Pulmonary artery endothelial cell (primary cell): Measurements from ENCODE around the gene CASKIN1. TPM values are rescaled to one million over a fixed set of nuclear protein-coding genes. Genes with fewer than 3 reads are reported as not detected.

Experiments used
- DNase-seq: peaks from one replicate; pipeline ENCODE4 v3.0.0-alpha.2; 2011; ENCODE audit warnings: low read depth, low spot score
- total RNA-seq: library from RNA; depleted of rRNA; stranded (reverse); fragments of >200 nt; gene quantifications from 2 replicates; pipeline ENCODE4 v1.2.3, GENCODE V29; 2014

The CASKIN1 gene
- total RNA-seq, 1 donor from 2014 or later: 0.26 TPM

DNA sequence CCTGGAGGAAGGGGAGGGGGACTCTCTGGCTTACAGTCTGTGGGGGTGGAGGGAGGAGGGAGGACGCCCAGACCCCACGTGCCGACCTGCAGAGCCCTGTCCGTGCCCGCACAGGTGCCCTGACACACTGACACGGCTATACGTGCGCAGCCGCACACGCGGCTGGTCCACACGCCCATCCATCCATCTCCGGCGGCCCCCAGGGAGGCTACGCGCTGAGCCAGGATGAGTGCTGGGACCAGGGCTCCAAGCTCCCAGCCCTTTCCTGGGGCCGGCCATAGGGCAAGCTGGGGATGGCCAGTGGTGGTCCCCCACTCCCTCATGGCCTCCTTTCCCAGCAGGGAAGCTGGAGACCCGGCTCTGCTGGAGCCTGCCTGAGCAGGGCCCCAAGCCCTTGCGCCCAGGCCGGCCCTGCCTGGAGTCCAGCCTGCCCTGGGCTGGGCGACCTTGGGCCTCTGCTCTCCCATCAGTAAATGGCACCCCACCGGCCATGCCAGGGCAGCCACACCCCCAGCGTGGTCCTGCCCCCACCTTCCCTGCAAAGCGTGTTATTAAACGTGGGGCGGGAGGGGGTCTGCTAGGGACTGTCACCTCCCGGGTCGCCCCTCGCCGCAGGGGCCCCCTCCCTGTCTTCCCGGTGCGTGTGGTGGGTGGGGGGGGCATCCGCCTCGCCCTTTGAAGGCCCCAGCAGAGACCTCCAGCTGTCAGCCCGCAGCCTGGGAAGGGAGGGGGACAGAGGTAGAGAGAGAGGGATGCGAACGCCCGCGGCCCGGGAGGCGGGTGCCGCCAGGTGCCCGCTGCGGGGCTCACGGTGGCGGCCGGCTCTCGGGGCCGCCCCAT, 863 bp downstream of the CASKIN1 start:
- DNase-seq: no peak

DNA sequence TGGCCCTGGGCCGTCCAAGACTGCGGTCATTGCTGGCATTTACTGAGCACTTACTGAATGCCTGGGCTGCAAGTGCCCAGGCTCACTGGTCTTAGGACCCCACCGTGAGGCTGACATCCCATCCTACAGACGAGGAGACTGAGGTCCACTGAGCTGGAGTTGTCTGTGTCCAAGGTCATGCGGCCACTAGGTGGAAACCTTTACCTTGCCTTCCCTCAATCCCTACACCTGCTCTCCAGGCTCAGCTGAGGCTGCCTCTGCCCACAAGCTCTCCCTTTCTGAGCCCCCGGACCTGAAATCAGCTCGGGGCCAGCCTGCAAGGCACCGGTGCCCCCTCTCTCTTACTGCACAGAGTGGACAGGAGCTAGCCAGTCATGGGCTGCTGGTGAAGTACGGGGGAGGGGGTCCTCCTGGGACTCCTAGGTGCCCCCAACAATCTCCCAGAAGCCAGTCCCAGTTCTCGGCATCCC, 1.5 kb downstream of the CASKIN1 start:
- DNase-seq: no peak

DNA sequence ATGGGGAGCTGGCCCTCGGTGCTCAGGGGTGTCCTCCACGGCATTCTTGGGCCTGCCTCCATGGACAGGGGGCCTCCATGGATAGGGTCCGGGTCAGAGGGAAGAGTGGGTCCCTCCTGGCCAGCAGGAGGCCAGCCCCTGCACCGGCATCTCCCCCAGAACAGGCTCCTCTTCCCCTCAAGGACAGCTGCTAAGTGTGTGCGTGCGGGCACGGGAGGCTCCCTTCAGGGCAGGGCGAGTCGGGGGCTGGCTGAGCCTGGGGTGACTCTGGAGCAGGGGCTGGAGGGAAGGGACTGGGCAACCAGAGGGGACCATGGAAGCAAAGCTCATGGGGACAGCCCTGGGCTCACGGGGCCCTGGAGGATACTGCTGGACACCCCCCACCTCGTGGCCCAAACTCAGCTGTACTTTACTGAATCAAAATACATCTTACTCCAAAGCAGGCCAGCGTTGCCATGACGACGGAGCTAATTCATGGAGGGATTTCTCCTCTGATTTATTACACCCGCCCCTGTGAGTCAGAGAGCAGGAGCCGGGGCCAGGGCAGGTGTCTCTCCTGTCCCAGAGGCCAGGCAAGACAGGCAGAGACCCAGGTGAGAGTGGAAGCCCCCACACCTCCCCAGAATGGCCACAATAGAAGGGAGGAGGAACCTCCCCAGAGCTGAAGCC, 2.1 kb downstream of the CASKIN1 start:
- no peak for DNase-seq

DNA sequence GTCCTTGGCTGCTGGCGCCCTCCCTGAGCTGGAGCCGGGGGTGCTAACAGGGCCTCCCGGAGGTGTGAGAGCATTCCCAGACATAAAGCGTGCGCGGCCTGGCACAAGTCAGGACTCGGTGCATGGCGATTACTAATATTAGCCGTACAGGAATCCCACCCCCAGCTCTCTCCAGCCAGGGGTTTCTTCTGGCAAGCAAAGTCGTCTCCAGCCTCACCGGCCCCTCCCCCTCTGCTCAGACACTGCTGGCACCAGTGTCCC, 5.0 kb downstream of the CASKIN1 start:
- no peak for DNase-seq

DNA sequence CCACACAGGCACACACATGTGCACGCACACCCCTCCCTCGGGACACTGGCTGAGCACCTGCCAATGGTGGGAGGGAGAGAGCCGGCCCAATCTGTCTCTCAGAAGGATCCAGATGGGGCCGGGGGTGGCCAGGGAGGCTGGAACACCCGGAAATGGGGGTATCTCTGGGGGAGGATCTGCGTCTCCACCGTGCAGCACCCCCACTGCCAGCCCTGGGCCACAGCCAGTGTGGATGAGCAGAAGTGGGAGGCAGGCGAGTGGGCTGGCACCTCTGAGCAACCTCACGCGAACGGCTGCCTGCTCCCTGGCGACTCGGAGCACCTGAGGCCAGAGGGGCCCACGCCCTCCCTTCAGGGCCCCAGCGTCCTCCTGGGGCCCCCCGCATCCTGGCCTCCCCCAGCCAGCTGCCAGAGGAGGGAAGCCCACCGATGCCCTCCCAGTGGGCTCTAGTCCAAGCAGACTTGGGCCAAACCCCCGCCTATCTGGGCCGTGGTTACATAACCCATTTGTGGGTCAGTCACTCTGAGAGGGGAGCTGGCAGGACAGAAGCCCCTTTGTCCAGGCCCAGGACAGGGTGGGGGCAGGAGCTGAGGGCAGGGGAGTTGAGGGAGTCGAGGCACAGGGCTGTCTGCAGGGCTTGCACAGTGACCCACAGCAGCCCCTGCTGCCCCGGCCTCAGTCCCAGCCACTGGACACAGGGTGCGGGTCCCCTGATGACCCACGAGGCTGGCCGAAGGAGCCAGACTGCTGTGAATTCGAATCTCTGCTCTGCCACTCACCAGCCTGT, 5.6 kb downstream of the CASKIN1 start:
- no peak for DNase-seq

DNA sequence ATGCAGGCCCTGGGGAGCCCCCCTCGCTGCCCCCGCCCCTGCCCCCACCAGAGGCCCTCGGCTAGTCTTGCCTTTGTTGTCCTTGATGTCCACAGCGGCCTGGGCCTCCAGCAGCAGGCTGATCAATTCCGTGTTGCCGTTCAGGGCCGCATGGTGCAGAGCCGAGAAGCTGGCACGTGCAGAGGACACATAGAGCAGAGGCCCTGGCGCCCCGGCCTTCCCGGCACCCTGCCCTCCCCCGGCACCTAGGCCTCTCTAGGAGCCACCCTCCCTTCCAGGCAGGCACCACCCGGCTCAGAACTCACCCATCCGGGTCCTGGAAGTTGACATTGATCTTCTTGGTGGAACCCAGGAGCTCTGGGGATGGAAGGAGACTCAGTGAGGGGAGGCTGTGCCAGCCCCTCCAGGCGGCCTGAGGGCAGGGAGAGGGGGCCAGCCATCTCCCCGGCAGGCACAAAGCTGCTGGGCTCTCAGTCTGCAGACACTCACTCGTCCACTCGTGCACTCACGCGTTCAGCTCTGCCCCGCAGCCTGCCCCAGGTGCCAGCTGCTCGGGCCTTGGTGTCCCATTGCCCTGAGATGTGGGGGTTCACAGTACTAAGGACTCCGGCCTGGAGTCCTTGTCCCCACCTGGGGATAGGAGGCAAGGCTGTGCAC, 6.3 kb downstream of the CASKIN1 start:
- DNase-seq: no peak

DNA sequence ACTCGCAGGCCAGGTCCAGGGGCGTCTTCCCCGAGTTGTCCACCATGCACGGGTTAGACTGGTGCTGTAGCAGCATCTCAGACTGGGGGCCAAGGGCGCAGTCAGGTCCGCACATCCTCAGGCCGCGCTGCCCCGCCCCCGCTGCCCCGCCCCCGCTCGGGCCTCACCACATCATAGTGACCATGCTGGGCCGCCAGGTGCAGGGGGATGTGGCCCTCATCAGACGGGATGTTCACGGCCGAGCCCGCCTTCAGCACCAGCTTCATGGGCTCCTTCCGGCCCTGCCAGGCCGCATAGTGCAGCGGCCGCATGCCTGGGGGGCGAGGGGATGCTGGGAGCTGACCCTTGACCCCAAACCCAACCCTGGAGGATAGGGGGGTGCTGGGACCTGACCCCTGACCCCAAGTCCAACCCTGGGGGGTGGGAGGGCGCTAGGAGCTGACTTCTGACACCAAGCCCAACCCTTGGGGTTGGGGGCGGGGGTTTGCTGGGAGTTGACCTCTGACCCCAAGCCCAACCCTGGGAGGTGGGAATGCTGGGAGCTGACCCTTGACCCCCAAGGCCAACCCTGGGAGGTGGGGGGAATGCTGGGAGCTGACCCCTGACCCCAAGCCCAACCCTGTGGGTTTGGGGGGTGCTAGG, 7.0 kb downstream of the CASKIN1 start:
- no peak for DNase-seq

DNA sequence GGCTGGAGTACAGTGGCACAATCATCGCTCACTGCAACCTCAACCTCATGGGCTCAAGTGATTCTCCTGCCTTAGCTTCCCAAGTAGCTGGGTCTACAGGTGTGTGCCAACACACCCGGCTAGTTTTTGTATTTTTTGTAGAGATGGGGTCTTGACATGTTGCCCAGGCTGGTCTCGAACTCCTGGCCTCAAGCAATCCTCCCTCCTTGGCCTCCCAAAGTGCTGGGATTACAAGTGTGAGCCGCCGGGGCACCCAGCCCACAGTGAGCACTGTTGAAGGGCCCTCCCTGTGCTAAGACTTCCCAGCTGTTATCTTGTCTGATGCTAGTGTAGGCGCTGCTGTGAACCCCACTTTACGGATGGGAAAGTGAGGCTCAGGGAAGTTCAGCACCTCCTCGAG, 8.0 kb downstream of the CASKIN1 start:
- no peak for DNase-seq

DNA sequence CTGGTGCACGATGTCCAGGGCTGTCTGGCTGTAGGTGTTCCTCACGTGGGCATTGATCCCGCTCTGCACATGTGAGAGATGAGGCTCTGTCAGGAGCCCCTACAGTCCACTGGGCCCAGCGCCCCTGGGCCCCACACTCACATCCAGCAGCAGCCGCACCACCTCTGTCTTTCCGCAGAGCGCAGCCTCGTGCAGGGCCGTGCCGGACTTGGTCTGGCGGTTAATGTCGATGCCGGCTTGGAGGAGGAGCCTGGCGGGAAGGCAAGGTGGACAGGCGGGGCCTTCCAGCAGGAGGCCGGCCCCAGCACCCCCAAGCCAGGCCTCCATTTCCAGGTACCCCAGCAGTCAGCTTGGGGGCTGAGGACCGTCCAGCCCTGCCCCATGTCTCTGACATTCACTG, 9.2 kb downstream of the CASKIN1 start:
- DNase-seq: no peak

DNA sequence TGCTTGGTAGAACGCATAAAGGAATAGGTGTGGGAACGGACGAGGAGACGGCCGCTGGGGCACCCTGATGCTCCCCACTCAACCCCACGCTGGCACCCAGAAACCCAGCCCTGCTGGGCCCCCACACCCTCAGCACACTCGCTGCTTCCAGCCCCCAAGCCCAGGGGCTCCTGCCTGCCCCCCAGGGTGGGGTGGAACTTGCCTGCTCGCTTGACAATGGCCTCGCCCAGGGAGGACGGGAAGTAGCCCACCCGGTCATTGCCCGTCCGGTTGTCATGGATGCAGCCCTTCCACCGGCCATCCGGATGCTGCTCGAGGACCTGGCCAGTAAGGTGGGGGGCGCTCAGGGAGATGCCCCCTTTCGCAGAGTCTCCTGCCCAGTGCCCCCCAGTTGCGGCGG, 9.9 kb downstream of the CASKIN1 start:
- no peak for DNase-seq

DNA sequence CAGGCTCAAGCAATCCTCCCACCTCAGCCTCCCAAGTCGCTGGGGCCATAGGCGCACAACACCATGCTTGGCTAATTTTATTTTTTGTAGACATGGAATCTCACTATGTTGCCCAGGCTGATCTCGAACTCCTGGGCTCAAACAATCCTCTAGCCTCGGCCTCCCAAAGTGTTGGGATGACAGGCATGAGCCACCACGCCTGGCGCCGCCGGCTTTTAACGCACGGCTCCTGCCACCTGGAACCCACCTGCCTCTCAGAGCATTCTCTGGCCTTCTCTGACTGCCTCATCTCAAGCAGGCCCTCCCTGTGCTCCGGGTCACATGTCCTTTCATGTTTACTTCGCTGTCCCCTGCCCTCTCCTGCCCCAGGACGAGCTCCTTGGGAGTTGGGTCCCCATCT, 10.3 kb downstream of the CASKIN1 start:
- DNase-seq: no peak

DNA sequence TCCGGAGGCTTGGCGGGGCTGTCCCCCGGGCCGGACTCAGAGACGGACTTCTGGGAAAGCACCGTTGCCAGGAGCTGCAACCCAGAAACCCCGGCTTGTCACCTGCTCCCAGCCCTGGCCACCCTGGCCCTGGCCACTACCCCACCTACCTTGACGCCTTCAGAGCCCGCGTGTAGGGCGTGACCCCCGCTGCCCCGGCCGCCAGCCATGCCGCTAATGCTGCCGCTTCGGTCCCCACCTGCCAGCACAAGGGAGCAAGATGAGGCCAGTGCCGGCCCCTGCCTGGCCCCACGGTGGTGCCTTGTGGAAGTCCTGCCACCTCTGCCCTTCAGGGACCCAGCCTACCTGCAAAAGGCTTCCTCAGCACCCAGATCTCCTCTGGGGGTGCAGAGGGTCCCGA, 11.4 kb downstream of the CASKIN1 start:
- no peak for DNase-seq

DNA sequence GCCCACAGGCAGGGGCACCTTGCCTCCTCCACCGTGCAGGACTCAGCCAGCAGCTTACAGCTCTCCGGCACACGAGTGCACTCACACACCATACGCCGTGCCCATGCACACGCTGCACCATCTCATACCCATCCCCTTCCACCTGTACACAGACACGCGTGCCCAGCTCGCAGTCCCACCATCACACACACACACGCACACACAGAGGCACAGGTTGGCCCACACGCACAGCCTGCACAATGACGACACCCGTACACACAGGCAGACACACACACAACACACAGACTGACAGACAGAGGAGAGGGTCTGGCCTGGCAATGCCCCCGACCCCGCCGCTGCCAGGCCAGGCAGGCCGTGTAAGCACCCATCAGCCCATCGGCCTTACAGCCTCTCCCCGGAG, 12.1 kb downstream of the CASKIN1 start:
- DNase-seq: no peak

DNA sequence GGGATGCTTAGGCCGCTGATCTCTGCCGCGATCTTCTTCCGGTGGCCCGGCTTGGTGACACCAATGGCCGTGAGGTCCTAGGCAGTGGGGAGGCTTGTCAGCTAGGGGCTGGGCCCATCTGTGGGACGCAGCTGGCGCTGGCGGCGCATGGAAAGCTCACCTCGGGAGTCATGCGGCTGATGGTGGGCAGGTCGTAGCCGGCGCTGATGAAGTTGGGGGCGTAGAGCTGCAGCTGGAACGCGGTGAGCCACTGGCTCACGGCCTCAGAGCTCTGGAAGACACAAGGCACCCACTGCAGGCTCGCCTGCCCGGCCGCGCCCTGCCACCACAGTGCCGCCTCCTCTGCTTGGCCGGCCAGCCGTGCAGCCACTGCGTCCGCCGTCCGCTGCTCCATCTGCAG, 12.7 kb downstream of the CASKIN1 start:
- no peak for DNase-seq

DNA sequence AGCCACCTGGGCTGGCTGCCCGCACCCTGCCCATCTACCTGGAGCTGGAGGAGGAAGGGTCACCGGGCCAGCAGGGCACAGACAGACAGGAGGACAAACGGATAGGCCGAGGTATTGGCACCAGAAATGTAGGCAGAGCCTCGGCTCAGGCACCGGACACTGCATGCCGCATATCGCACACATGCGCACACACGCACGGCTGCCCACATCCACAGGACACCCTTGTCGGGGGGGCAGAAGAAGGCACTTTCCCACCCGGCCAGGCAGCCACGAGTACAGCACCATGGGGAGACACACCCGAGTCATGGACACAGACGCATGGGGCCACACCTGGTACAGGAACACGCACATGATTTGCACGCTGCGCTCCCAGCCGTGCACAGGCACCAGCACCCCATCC, 14.5 kb downstream of the CASKIN1 start:
- DNase-seq: no peak

DNA sequence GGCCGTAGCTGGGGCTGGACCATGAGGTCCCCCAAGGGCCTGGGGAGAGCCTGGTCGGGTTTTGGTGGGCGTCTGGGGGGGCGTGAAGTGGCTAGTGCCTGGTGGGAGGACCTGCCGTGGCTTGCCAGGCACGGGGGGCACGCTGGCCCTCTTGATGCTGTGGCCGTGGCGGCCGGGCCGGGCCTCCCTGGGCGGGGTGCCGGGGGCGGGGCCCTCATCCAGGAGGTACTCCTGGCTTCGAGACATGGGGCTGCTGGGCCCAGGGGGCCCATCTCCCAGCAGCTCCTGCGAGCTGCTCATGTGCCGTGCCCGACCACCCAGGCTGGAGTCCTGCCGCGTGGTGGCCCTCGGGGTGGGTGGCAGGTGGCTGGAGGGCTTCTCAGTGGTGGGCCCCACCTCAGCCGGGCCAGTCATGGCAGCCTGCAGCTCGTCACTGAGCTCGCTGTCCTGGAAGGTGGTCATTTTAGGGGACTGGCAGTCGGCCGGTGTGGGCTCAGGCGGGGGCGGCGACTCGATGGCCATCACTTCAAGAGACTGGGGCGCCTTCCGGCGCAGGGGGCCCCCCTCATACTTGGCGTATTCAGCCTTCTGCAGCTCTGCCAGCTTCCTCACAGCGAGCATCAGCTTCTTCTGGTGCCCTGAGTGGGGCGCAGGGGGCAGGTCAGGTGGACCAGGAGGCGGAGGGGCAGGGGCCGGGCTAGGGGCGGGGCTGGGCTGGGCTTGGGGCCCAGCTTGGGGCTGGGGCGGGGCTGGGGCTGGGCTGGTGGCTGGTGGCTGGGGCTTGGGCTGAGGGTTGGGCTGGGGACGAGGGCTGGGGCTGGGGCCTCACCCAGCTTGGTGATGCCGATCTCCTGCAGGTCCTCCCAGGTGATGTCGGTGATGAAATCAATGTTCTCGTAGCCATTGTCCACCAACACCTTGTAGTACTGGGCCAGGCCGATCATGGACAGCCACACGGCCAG, 15.2 kb downstream of the CASKIN1 start:
- no peak for DNase-seq

DNA sequence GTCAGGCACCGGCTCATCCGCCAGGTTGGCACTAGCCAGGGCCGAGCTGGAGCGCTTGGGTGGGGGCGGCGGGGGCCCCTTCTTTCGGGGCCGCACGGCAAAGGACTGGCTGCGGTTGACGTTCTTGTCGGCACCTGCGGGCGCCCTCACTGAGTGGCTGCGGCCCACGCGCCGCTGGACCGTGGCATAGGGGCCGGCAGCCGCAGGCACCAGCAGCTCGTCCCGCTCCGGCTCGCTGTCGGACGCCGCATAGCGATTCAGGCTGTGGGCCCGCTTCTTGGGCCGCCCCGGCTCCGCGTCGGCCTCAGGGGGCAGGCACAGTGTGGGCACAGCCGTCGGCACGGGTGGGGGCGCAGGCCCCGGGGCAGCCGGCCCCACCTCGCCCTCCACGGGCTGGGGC, 15.9 kb downstream of the CASKIN1 start:
- DNase-seq: no peak

DNA sequence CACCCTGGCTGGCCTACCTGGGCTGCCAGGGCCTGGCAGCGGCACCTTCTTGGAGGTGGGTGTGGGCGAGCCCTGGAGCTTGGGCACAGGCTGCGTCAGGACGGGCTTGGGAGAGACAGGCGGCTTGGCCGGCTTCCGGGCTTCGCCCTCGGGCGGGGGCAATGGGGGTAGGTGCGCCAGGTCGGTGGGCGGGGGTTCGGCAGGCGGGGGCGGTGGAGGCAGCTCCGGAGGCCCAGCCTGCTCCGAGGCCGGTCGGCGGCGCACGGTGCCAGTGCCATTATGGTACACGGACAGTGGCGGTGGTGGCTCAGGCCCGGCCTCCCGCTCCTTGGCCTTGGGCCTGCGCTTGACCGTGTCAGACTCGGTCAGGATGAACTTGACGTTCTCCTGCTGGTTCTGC, 16.8 kb downstream of the CASKIN1 start:
- no peak for DNase-seq

DNA sequence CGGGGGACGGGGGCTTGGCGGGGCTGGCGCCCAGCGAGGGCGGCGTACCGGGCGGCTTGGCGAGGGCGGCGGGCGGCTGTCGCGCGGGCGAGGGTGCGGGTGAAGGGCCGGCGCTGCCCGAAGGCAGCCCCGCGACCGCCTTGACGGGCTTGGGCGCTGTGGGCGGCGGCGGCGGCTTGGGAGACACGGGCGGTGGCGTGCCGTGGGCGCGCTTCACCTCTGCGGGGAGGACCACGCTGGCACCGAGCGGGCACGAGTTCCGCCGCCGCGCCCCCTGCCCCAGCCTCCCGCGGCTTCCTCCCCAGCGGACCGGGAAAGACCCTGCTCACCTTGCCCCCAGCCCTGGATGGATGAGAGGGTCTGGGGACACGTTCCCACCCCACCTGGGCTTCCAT, 17.3 kb downstream of the CASKIN1 start:
- no peak for DNase-seq
